ENCODE results near the gene BLVRA. TPM values are rescaled to one million over a fixed set of nuclear protein-coding genes. Genes with fewer than 3 reads are reported as not detected.

BLVRA gene
- total RNA-seq, 1 experiment from 2014 or later, result 29.7 TPM

- no peak overlapping the region for H2AFZ ChIP-seq (ENCODE audit: low read depth, low read length, poor library complexity, severe bottlenecking)
- ATAC-seq (no peak), DNase-seq (ENCODE audit: low read depth, low spot score) (no peak)
- no peaks in the 10 kb centered on the region for H3K36me3 ChIP-seq (ENCODE audit: control insufficient read depth in 1 of 2, insufficient read depth in 2 of 2, low read length in 2 of 2)
- POLR2A ChIA-PET, result no interaction called here
- intact Hi-C loops (cut with micrococcal nuclease), result no loop called here
- no peak overlapping the region for H3K4me3 ChIP-seq (replicated peaks in 1 of 2; ENCODE audit: low read depth in 1 of 2, low read length in 2 of 2)
- CTCF ChIA-PET, result no interaction called here
- H3K27ac ChIP-seq (ENCODE audit: low read depth, low read length), result no peak overlapping the region
- RAD21 ChIA-PET (ENCODE audit: low non-redundant PET in 1 of 2, low total read pairs in 2 of 2, uncharacterized antibody in 2 of 2, unreplicated experiment in 2 of 2), result no interaction called here
- no TSS peak for BruUV-seq (replicated peaks)
- H3K9me3 ChIP-seq (ENCODE audit: control insufficient read depth in 1 of 2, insufficient read depth in 1 of 2, low read depth in 1 of 2, low read length in 2 of 2), result no peaks in the 10 kb centered on the region
- peaks cover 0 to 6% of the 10 kb centered on the region in 2 experiments; a peak in 2 of 4 replicates for H3K4me1 ChIP-seq (ENCODE audit: control insufficient read depth in 1 of 2, insufficient read depth in 2 of 2, low read length in 2 of 2)
- H4K20me1 ChIP-seq (ENCODE audit: insufficient read depth), result no peaks in the 10 kb centered on the region
- H3K79me2 ChIP-seq (ENCODE audit: insufficient read depth, low read length), result no peaks in the 10 kb centered on the region
- H3K9me2 ChIP-seq (ENCODE audit: insufficient read depth), result no peaks in the 10 kb centered on the region
- H3K4me2 ChIP-seq (ENCODE audit: low read length), result no peak overlapping the region
- H3K27me3 ChIP-seq (ENCODE audit: insufficient read depth, low read length), result no peaks in the 10 kb centered on the region
- no peak for TF ChIP-seq EZH2phosphoT487 (IDR thresholded peaks at IDR 0.05; ENCODE audit: borderline replicate concordance)
- no peak overlapping the region for H3K9ac ChIP-seq (ENCODE audit: low read length)
These were observed 84.8 kb downstream of the BLVRA start for GRCh38 chr7:43843296-43843695.

- DNase-seq (ENCODE audit: low read depth, low spot score) (no peak), ATAC-seq (no peak)
- H3K9me2 ChIP-seq (ENCODE audit: insufficient read depth), result no peaks in the 10 kb centered on the region
- no peak overlapping the region for H3K9ac ChIP-seq (ENCODE audit: low read length)
- no peaks in the 10 kb centered on the region for H3K27me3 ChIP-seq (ENCODE audit: insufficient read depth, low read length)
- no peak overlapping the region for H3K4me2 ChIP-seq (ENCODE audit: low read length)
- POLR2A ChIA-PET, result no interaction called here
- H4K20me1 ChIP-seq (ENCODE audit: insufficient read depth), result no peaks in the 10 kb centered on the region
- H3K36me3 ChIP-seq (ENCODE audit: control insufficient read depth in 1 of 2, insufficient read depth in 2 of 2, low read length in 2 of 2), result no peaks in the 10 kb centered on the region
- H3K4me1 ChIP-seq (ENCODE audit: control insufficient read depth in 1 of 2, insufficient read depth in 2 of 2, low read length in 2 of 2), result no peaks in the 10 kb centered on the region
- no peaks in the 10 kb centered on the region for H3K79me2 ChIP-seq (ENCODE audit: insufficient read depth, low read length)
- CTCF ChIA-PET, result interaction anchor here (0.6 to 0.8 kb wide), 2 partner anchors 113 to 262 kb away, joined by 3 read pairs; partner anchors contain the start of gene STK17A
- no peak overlapping the region for H3K4me3 ChIP-seq (replicated peaks in 1 of 2; ENCODE audit: low read depth in 1 of 2, low read length in 2 of 2)
- no peak overlapping the region for H3K27ac ChIP-seq (ENCODE audit: low read depth, low read length)
- intact Hi-C loops (cut with micrococcal nuclease), result no loop called here
- no TSS peak for BruUV-seq (replicated peaks)
- H3K9me3 ChIP-seq (ENCODE audit: control insufficient read depth in 1 of 2, insufficient read depth in 1 of 2, low read depth in 1 of 2, low read length in 2 of 2), result no peaks in the 10 kb centered on the region
- RAD21 ChIA-PET (ENCODE audit: low non-redundant PET in 1 of 2, low total read pairs in 2 of 2, uncharacterized antibody in 2 of 2, unreplicated experiment in 2 of 2), result no interaction called here
- TF ChIP-seq, protein P1, sequence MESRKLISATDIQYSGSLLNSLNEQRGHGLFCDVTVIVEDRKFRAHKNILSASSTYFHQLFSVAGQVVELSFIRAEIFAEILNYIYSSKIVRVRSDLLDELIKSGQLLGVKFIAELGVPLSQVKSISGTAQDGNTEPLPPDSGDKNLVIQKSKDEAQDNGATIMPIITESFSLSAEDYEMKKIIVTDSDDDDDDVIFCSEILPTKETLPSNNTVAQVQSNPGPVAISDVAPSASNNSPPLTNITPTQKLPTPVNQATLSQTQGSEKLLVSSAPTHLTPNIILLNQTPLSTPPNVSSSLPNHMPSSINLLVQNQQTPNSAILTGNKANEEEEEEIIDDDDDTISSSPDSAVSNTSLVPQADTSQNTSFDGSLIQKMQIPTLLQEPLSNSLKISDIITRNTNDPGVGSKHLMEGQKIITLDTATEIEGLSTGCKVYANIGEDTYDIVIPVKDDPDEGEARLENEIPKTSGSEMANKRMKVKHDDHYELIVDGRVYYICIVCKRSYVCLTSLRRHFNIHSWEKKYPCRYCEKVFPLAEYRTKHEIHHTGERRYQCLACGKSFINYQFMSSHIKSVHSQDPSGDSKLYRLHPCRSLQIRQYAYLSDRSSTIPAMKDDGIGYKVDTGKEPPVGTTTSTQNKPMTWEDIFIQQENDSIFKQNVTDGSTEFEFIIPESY (IDR thresholded peaks at IDR 0.05; ENCODE audit: extremely low read depth, insufficient replicate concordance, low read length), result no peak
- TF ChIP-seq RAD21 (IDR thresholded peaks at IDR 0.05; ENCODE audit: low read depth) (no peak), JUND (IDR thresholded peaks at IDR 0.05) (no peak), ZNF274 (IDR thresholded peaks at IDR 0.05; ENCODE audit: low read depth, low read length) (no peak), POLR2A (IDR thresholded peaks at IDR 0.05; ENCODE audit: borderline replicate concordance, extremely low read depth, insufficient read depth, insufficient read length) (no peak), FOSL1 (IDR thresholded peaks at IDR 0.05; ENCODE audit: low read depth) (no peak), ELF1 (IDR thresholded peaks at IDR 0.05; ENCODE audit: borderline replicate concordance, low read depth) (no peak), YY1 (IDR thresholded peaks at IDR 0.05; ENCODE audit: extremely low read depth, insufficient replicate concordance, low read depth, low read length) (no peak), ATF3 (IDR thresholded peaks at IDR 0.05) (no peak), POLR2AphosphoS5 (IDR thresholded peaks at IDR 0.05; ENCODE audit: low read depth, low read length) (no peak)
- no peak overlapping the region for H2AFZ ChIP-seq (ENCODE audit: low read depth, low read length, poor library complexity, severe bottlenecking)
These were observed 85.8 kb downstream of the BLVRA start for GRCh38 chr7:43844257-43844656.

Data from HCT116 (cell line).